Measurements from ENCODE around the gene TBC1D23. TPM values are rescaled to one million over a fixed set of nuclear protein-coding genes. Genes with fewer than 3 reads are reported as not detected.
"Not testable (repeated sequence)": the region's sequence is repeated elsewhere in the genome, so short reads cannot be mapped to it uniquely, and the experiment has no call there.

The TBC1D23 gene
- total RNA-seq, 1 donor from 2014 or later = 35.3 TPM

GRCh38 chr3:100256731-100257151, 4.1 kb upstream of the TBC1D23 start:
- no peak for TF ChIP-seq CTCF (IDR thresholded peaks at IDR 0.05)
- Mint-ChIP-seq H3K27ac (ENCODE audit: unreplicated experiment) (peak overlapping the region; percentile 18), H3K9me3 (ENCODE audit: unreplicated experiment) (no peaks in the 10 kb centered on the region), H3K4me3 (ENCODE audit: unreplicated experiment) (no peak overlapping the region), H3K4me1 (ENCODE audit: unreplicated experiment) (peaks cover 30% of the 10 kb centered on the region), H3K27me3 (ENCODE audit: unreplicated experiment) (no peaks in the 10 kb centered on the region), H3K36me3 (ENCODE audit: unreplicated experiment) (no peaks in the 10 kb centered on the region)
- no peak for DNase-seq (ENCODE audit: extremely low spot score, unreplicated experiment)

- TF ChIP-seq CTCF (IDR thresholded peaks at IDR 0.05) = no peak
- no peaks in the 10 kb centered on the region for H3K27me3 Mint-ChIP-seq (ENCODE audit: unreplicated experiment)
Measured at GRCh38 chr3:100257586-100257985, 3.2 kb upstream of the TBC1D23 start.

GRCh38 chr3:100260081-100260684, 609 bp upstream of the TBC1D23 start:
- TF ChIP-seq CTCF (IDR thresholded peaks at IDR 0.05) = no peak
- peaks cover 57% of the 10 kb centered on the region for H3K4me1 Mint-ChIP-seq (ENCODE audit: unreplicated experiment)
- H3K9me3 Mint-ChIP-seq (ENCODE audit: unreplicated experiment) = no peaks in the 10 kb centered on the region
- peak overlapping the region; percentile 88 for H3K4me3 Mint-ChIP-seq (ENCODE audit: unreplicated experiment)
- no peak for DNase-seq (ENCODE audit: extremely low spot score, unreplicated experiment)
- no peaks in the 10 kb centered on the region for H3K27me3 Mint-ChIP-seq (ENCODE audit: unreplicated experiment)
- H3K27ac Mint-ChIP-seq (ENCODE audit: unreplicated experiment) = peak overlapping the region; percentile 97
- no peaks in the 10 kb centered on the region for H3K36me3 Mint-ChIP-seq (ENCODE audit: unreplicated experiment)

More at GRCh38 chr3:100257586-100257985, 3.2 kb upstream of the TBC1D23 start:
- Mint-ChIP-seq H3K4me1 (ENCODE audit: unreplicated experiment) (peaks cover 37% of the 10 kb centered on the region), H3K9me3 (ENCODE audit: unreplicated experiment) (no peaks in the 10 kb centered on the region), H3K36me3 (ENCODE audit: unreplicated experiment) (no peaks in the 10 kb centered on the region), H3K4me3 (ENCODE audit: unreplicated experiment) (no peak overlapping the region), H3K27ac (ENCODE audit: unreplicated experiment) (no peak overlapping the region)
- no peak for DNase-seq (ENCODE audit: extremely low spot score, unreplicated experiment)

- no peak for TF ChIP-seq CTCF (IDR thresholded peaks at IDR 0.05)
- Mint-ChIP-seq H3K4me3 (ENCODE audit: unreplicated experiment) (peak overlapping the region; percentile 88), H3K27me3 (ENCODE audit: unreplicated experiment) (no peaks in the 10 kb centered on the region), H3K36me3 (ENCODE audit: unreplicated experiment) (no peaks in the 10 kb centered on the region), H3K27ac (ENCODE audit: unreplicated experiment) (peak overlapping the region; percentile 97), H3K9me3 (ENCODE audit: unreplicated experiment) (no peaks in the 10 kb centered on the region), H3K4me1 (ENCODE audit: unreplicated experiment) (peaks cover 57% of the 10 kb centered on the region)
- DNase-seq (ENCODE audit: extremely low spot score, unreplicated experiment) = no peak
Measured at GRCh38 chr3:100261485-100261903, 702 bp downstream of the TBC1D23 start.

GRCh38 chr3:100262925-100263324, 2.1 kb downstream of the TBC1D23 start:
- Mint-ChIP-seq H3K4me3 (ENCODE audit: unreplicated experiment) (peak overlapping the region; percentile 34), H3K4me1 (ENCODE audit: unreplicated experiment) (peaks cover 46% of the 10 kb centered on the region), H3K27ac (ENCODE audit: unreplicated experiment) (peak overlapping the region; percentile 12)
- not testable (repeated sequence) for H3K9me3 Mint-ChIP-seq (ENCODE audit: unreplicated experiment); DNase-seq (ENCODE audit: extremely low spot score, unreplicated experiment); H3K36me3 Mint-ChIP-seq (ENCODE audit: unreplicated experiment); H3K27me3 Mint-ChIP-seq (ENCODE audit: unreplicated experiment)

All from osteocyte (in vitro differentiated cells).